Subcutaneous adipose tissue (tissue), 4 donors: ENCODE results near the gene IL1B. TPM values are rescaled to one million over a fixed set of nuclear protein-coding genes. Genes with fewer than 3 reads are reported as not detected.

Experiments
- CTCF ChIP-seq: fragments of 450-650 bp; IDR thresholded peaks from one replicate; pipeline ENCODE4 v1.5.1; 2016; ENCODE audit warnings: low read depth, mild to moderate bottlenecking, control low read depth, antibody characterized with exemption, moderate library complexity
- total RNA-seq, 4 donors: library from RNA; depleted of rRNA; stranded (reverse); fragments of >200 nt; gene quantifications; one replicate each; pipeline ENCODE4 v1.1.0, GENCODE V29; 2016

The IL1B gene
- total RNA-seq, 4 donors from 2014 or later = 1.1 TPM; not detected in 3

GRCh38 chr2:112796486-112796885 is 40.1 kb downstream of the IL1B start:
- no peak for TF ChIP-seq CTCF

- no peak for TF ChIP-seq CTCF
Measured at GRCh38 chr2:112795774-112796173, 40.8 kb downstream of the IL1B start.

- no peak for TF ChIP-seq CTCF
Measured at GRCh38 chr2:112794841-112795240, 41.7 kb downstream of the IL1B start.

GRCh38 chr2:112794131-112794733 is 42.3 kb downstream of the IL1B start:
- TF ChIP-seq CTCF = no peak

GRCh38 chr2:112793449-112793978 is 43.1 kb downstream of the IL1B start:
- TF ChIP-seq CTCF = no peak

GRCh38 chr2:112792419-112792818 is 44.2 kb downstream of the IL1B start:
- no peak for TF ChIP-seq CTCF

- TF ChIP-seq CTCF = no peak
Measured at GRCh38 chr2:112791693-112792230, 44.8 kb downstream of the IL1B start.
